Kidney epithelial cell (primary cell): Measurements from ENCODE around the gene LILRA6. TPM values are rescaled to one million over a fixed set of nuclear protein-coding genes. Genes with fewer than 3 reads are reported as not detected.

Source experiments
- DNase-seq: peaks from one replicate; pipeline ENCODE4 v3.0.0-alpha.2; 2010; ENCODE audit warnings: low read depth
- H3K27me3 ChIP-seq: 2 replicates; pipeline ENCODE4 v1.6.0; 2011; ENCODE audit warnings: low read length; ENCODE audit not compliant: control insufficient read depth, insufficient read depth
- H3K36me3 ChIP-seq: 2 replicates; pipeline ENCODE4 v1.5.1; 2011; ENCODE audit warnings: low read length; ENCODE audit not compliant: control insufficient read depth, insufficient read depth
- H3K4me3 ChIP-seq: 2 replicates; pipeline ENCODE4 v1.5.1; 2011; ENCODE audit warnings: low read depth, mild to moderate bottlenecking, control low read depth, low read length
- CTCF ChIP-seq: IDR thresholded peaks from 2 replicates; pipeline ENCODE4 v1.5.1; 2011; ENCODE audit warnings: mild to moderate bottlenecking, moderate library complexity, low read length, control low read depth, inconsistent platforms; ENCODE audit not compliant: insufficient read depth, poor library complexity, severe bottlenecking
- total RNA-seq: library from RNA; depleted of rRNA; stranded (reverse); fragments of >200 nt; gene quantifications from 2 replicates; pipeline ENCODE4 v1.2.3, GENCODE V29; 2015

The LILRA6 gene
- total RNA-seq, 1 donor from 2014 or later, result not detected

- DNase-seq, result no peak
- peaks cover 14% of the 10 kb centered on the region for H3K27me3 ChIP-seq
- no peak overlapping the region for H3K4me3 ChIP-seq
- H3K36me3 ChIP-seq, result no peaks in the 10 kb centered on the region
- no peak for TF ChIP-seq CTCF
These were observed 13.9 kb upstream of the LILRA6 start for GRCh38 chr19:54256250-54257115.

- Histone ChIP-seq H3K27me3 (peaks cover 14% of the 10 kb centered on the region), H3K36me3 (no peaks in the 10 kb centered on the region), H3K4me3 (no peak overlapping the region)
- DNase-seq, result no peak
- TF ChIP-seq CTCF, result no peak
These were observed 12.7 kb upstream of the LILRA6 start for GRCh38 chr19:54255105-54255775.

DNA sequence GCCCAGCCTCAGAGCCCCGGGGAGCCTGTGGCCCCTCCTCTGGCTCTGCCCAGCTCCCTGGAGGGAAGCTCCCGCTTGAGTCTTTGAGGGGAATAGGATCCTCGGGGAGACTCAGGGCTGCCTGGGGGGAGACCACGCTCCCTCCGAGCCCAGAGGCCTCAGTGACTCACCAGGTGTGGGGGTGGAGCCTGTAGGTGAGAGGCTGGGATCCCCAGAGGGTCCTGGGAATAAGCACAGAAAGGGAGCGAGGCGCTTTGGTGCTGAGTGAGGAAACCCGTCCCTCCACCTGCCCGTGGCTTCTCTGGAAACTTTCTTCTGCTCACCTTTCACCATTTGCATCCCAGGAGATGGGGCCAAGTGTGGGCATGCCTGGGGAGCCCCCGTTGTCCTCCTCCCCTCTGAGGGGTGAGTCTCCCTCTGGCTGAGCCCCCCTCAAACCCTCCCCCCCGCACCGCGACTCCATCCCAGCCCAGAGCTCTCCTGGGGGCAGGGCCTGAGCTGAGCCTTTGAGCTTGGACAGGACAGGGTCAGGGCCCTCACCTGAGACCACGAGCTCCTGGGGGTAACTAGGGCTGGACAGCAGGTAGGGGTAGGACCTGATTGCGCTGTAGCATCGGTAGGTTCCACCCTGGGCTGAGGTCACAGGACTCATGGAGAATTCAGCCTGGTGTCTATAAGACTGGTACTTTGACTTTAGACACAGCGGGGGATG is 11.8 kb upstream of the LILRA6 start:
- TF ChIP-seq CTCF, result no peak
- no peaks in the 10 kb centered on the region for H3K36me3 ChIP-seq
- no peak for DNase-seq
- peaks cover 14% of the 10 kb centered on the region for H3K27me3 ChIP-seq
- H3K4me3 ChIP-seq, result no peak overlapping the region

GRCh38 chr19:54253331-54254194 is 11.0 kb upstream of the LILRA6 start:
- no peak for DNase-seq
- no peaks in the 10 kb centered on the region for H3K36me3 ChIP-seq
- peaks cover 14% of the 10 kb centered on the region for H3K27me3 ChIP-seq
- H3K4me3 ChIP-seq, result no peak overlapping the region
- TF ChIP-seq CTCF, result no peak

DNA sequence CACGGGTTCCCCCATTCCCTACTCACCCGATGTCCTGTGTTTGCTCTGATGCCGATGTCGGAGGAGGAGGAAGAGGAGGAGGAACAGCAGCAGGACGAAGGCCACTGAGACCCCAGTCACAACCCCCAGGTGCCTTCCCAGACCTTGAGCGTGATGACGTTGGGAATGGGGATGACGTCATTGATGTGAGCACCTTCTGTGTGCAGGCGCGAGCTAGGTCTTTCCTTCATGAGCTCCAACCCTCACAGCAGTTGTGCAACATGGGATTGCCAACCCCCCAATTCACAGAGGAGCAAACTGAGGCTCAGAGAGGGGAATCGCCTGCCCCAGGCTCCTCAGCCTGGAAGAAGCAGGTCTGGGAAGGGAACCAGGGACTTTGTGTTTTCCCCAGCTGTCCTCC is 10.3 kb upstream of the LILRA6 start:
- no peak for TF ChIP-seq CTCF
- DNase-seq, result no peak
- Histone ChIP-seq H3K36me3 (no peaks in the 10 kb centered on the region), H3K4me3 (no peak overlapping the region), H3K27me3 (peaks cover 14% of the 10 kb centered on the region)
